CD4-positive, alpha-beta memory T cell (primary cell): ENCODE results near the gene PROZ. TPM values are rescaled to one million over a fixed set of nuclear protein-coding genes. Genes with fewer than 3 reads are reported as not detected.

ENCODE experiments used
- CTCF ChIA-PET: fragments of 350-600 bp; sonication (Branson Sonifier 250); formaldehyde crosslinking; loops from one replicate; lab custom pipeline; 2021; ENCODE audit warnings: inconsistent platforms; ENCODE audit not compliant: partially characterized antibody; lab: Charles Lee
- POLR2A ChIA-PET: fragments of 350-600 bp; sonication (Branson Sonifier 250); formaldehyde crosslinking; loops from one replicate; lab custom pipeline; 2021; ENCODE audit not compliant: partially characterized antibody; lab: Charles Lee
- DNase-seq, 5 donors: peaks; one replicate each; pipeline versions ENCODE4 v3.0.0 to v3.0.0-alpha.2; 2020 to 2022; ENCODE audit warnings: mixed read lengths in 1 of 5
- H3K27ac ChIP-seq: one replicate; pipeline ENCODE4 v1.7.0; 2013; ENCODE audit warnings: low read depth, low read length
- H3K27me3 ChIP-seq: 2 replicates; pipeline ENCODE4 v1.7.0; 2013; ENCODE audit warnings: mild to moderate bottlenecking, low read length, moderate library complexity; ENCODE audit not compliant: insufficient read depth
- H3K36me3 ChIP-seq: 2 replicates; pipeline ENCODE4 v1.7.0; 2013; ENCODE audit warnings: mild to moderate bottlenecking, low read length, moderate library complexity; ENCODE audit not compliant: insufficient read depth
- H3K4me1 ChIP-seq: 2 replicates; pipeline ENCODE4 v1.7.0; 2013; ENCODE audit warnings: mild to moderate bottlenecking, low read length, moderate library complexity; ENCODE audit not compliant: insufficient read depth
- H3K4me3 ChIP-seq, 2 donors: one replicate each; pipeline ENCODE4 v1.7.0; 2013; ENCODE audit warnings: low read length in 2 of 2, mild to moderate bottlenecking in 1 of 2
- H3K9me3 ChIP-seq, 2 donors: one replicate each; pipeline ENCODE4 v1.7.0; 2013; ENCODE audit warnings: low read length in 2 of 2, control low read depth in 1 of 2; ENCODE audit not compliant: control insufficient read depth in 1 of 2
- H3K27ac Mint-ChIP-seq, 7 donors: one replicate each; pipeline ENCODE4 v1.8.0; 2020 to 2021; ENCODE audit warnings: mixed read lengths in 7 of 7, mild to moderate bottlenecking in 6 of 7, inconsistent platforms in 3 of 7, moderate library complexity in 3 of 7
- H3K27me3 Mint-ChIP-seq, 2 donors: one replicate each; pipeline ENCODE4 v1.8.0; 2020 to 2021; ENCODE audit warnings: mixed read lengths in 2 of 2
- H3K36me3 Mint-ChIP-seq, 2 donors: one replicate each; pipeline ENCODE4 v1.8.0; 2020 to 2021; ENCODE audit warnings: mixed read lengths in 2 of 2, inconsistent platforms in 1 of 2, mild to moderate bottlenecking in 1 of 2
- H3K4me1 Mint-ChIP-seq, 4 donors: one replicate each; pipeline ENCODE4 v1.8.0; 2020 to 2021; ENCODE audit warnings: mixed read lengths in 4 of 4, mild to moderate bottlenecking in 1 of 4
- H3K4me3 Mint-ChIP-seq, 8 donors: one replicate each; pipeline ENCODE4 v1.8.0; 2020 to 2021; ENCODE audit warnings: mixed read lengths in 8 of 8, mild to moderate bottlenecking in 7 of 8, moderate library complexity in 6 of 8, inconsistent platforms in 3 of 8
- H3K9me3 Mint-ChIP-seq, 8 donors: one replicate each; pipeline ENCODE4 v1.8.0; 2020 to 2021; ENCODE audit warnings: mixed read lengths in 8 of 8, mild to moderate bottlenecking in 5 of 8, inconsistent platforms in 3 of 8, moderate library complexity in 1 of 8
- intact Hi-C: fragments of 100-400 bp; cut with micrococcal nuclease; formaldehyde crosslinking; loops from one replicate; pipeline ENCODE4 v1.15.1; 2023
- polyA plus RNA-seq, 2 donors: library from polyadenylated mRNA; unstranded; fragments of 300-500 nt; fragmentation: Illumina TruSeq; gene quantifications; one replicate each; pipeline ENCODE4 v1.2.3, GENCODE V29; 2021
- total RNA-seq, 2 experiments: library from RNA; stranded (reverse); gene quantifications; one replicate each; pipeline ENCODE4 v1.2.3, GENCODE V29; 2021

The PROZ gene
- total and polyA plus RNA-seq, 4 experiments from 2014 or later: 0.32 TPM; not detected in 3

DNA sequence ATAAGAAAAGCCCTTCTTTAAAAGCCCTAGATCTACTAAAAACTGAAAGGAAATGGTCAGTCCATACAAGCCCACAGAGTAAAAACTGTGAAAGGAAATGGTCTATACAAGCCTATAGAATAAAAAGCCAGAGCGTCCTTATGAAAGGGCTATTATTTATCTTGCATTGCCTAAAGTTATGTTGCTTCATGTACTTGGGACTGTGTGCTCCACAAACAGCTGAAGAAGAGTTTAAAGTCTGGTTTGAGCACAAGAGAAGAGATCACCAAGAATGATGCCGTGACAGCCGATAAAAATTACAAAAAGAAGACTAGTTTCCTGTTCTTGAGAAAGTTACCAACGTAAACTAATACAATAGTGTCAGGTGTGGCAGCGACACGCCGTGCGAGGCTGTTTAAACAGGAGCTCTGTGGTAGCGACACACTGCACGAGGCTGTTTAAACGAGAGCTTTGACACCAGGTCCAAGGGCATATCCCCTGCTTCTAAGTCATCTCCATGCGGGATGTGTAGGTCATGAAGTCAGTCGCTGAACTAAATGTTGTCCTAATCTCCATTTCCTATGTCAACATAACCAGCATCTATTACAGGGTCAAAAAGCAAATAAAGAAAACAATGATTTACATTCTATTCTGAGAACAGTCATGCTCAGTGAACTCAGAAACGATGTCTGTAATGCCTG, 25.1 kb downstream of the PROZ start:
- peak in 1 of 5 donors; percentile 19 for DNase-seq
- H3K27me3 Mint-ChIP-seq: no peaks in the 10 kb centered on the region
- Histone ChIP-seq H3K36me3 (peaks cover 60% of the 10 kb centered on the region), H3K27ac (no peak overlapping the region), H3K27me3 (no peaks in the 10 kb centered on the region), H3K4me1 (peaks cover 71% of the 10 kb centered on the region), H3K4me3 (no peak overlapping the region), H3K9me3 (no peaks in the 10 kb centered on the region)
- peaks cover 55 to 69% of the 10 kb centered on the region in 2 donors for H3K36me3 Mint-ChIP-seq
- ChIA-PET CTCF (interaction anchor here (2.5 kb wide), 1 partner anchor 26 kb away, joined by 8 read pairs; the partner anchor contains the start of genes CUL4A and PCID2), POLR2A (interaction anchor here (0.9 to 7.4 kb wide), 2 partner anchors 20 to 25 kb away, joined by 3 to 66 read pairs; partner anchors contain the start of genes CUL4A and PCID2)
- H3K4me3 Mint-ChIP-seq: peak overlapping the region in 7 of 8 donors; percentile 6 to 71 (median 62)
- H3K27ac Mint-ChIP-seq: peak overlapping the region; percentile 67 to 92 (median 84)
- H3K9me3 Mint-ChIP-seq: peaks cover 0 to 5% (median 0%) of the 10 kb centered on the region in 8 donors
- peaks cover 36 to 87% (median 56%) of the 10 kb centered on the region in 4 donors for H3K4me1 Mint-ChIP-seq
- intact Hi-C loops: loop anchor here (2.0 kb wide), 2 partner anchors 25 to 31 kb away; partner anchors contain the start of genes CUL4A and PCID2

- H3K27ac ChIP-seq: peak overlapping the region; percentile 2
- H3K4me1 ChIP-seq: peaks cover 59% of the 10 kb centered on the region
- POLR2A ChIA-PET: interaction anchor here (1.0 to 7.4 kb wide), 5 partner anchors 9 to 31 kb away, joined by 4 to 66 read pairs (median 8); partner anchors contain the start of genes CUL4A and PCID2
- Mint-ChIP-seq H3K27me3 (no peaks in the 10 kb centered on the region), H3K36me3 (peaks cover 53 to 70% of the 10 kb centered on the region in 2 donors), H3K4me1 (peaks cover 35 to 78% (median 52%) of the 10 kb centered on the region in 4 donors), H3K4me3 (peak overlapping the region; percentile 45 to 92 (median 86)), H3K9me3 (peaks cover 0 to 1% (median 0%) of the 10 kb centered on the region in 8 donors), H3K27ac (peak overlapping the region; percentile 88 to 98 (median 93))
- peaks cover 52% of the 10 kb centered on the region for H3K36me3 ChIP-seq
- no peaks in the 10 kb centered on the region for H3K9me3 ChIP-seq
- H3K27me3 ChIP-seq: no peaks in the 10 kb centered on the region
- intact Hi-C loops: loop anchor here (2.0 kb wide), 2 partner anchors 24 to 32 kb away; partner anchors contain the start of genes CUL4A and PCID2
- H3K4me3 ChIP-seq: no peak overlapping the region
- peak in 4 of 5 donors; percentile 46 to 54 (median 49) for DNase-seq
- CTCF ChIA-PET: interaction anchor here (1.1 to 2.5 kb wide), 2 partner anchors 8 to 24 kb away, joined by 3 to 8 read pairs; partner anchors contain the start of genes CUL4A and PCID2
These were observed 26.4 kb downstream of the PROZ start for GRCh38 chr13:113184568-113185440.

GRCh38 chr13:113186061-113186900, 27.8 kb downstream of the PROZ start:
- no peaks in the 10 kb centered on the region for H3K9me3 ChIP-seq
- no peaks in the 10 kb centered on the region for H3K27me3 Mint-ChIP-seq
- DNase-seq: peak in 2 of 5 donors; percentile 18 to 57
- H3K9me3 Mint-ChIP-seq: no peaks in the 10 kb centered on the region
- POLR2A ChIA-PET: interaction anchor here (1.4 to 7.4 kb wide), 3 partner anchors 10 to 33 kb away, joined by 5 to 66 read pairs (median 10); partner anchors contain the start of genes CUL4A and PCID2
- intact Hi-C loops: no loop called here
- peak overlapping the region; percentile 73 to 98 (median 88) for H3K27ac Mint-ChIP-seq
- H3K4me3 Mint-ChIP-seq: peak overlapping the region; percentile 68 to 81 (median 76)
- H3K36me3 ChIP-seq: peaks cover 47% of the 10 kb centered on the region
- no peaks in the 10 kb centered on the region for H3K27me3 ChIP-seq
- CTCF ChIA-PET: interaction anchor here (1.1 to 2.5 kb wide), 2 partner anchors 10 to 23 kb away, joined by 3 to 8 read pairs; partner anchors contain the start of genes CUL4A and PCID2
- peaks cover 49% of the 10 kb centered on the region for H3K4me1 ChIP-seq
- peaks cover 50 to 66% of the 10 kb centered on the region in 2 donors for H3K36me3 Mint-ChIP-seq
- no peak overlapping the region for H3K4me3 ChIP-seq
- H3K27ac ChIP-seq: peak overlapping the region; percentile 41
- H3K4me1 Mint-ChIP-seq: peaks cover 32 to 63% (median 40%) of the 10 kb centered on the region in 4 donors

GRCh38 chr13:113187263-113187669, 28.8 kb downstream of the PROZ start:
- peaks cover 42% of the 10 kb centered on the region for H3K36me3 ChIP-seq
- peaks cover 29 to 54% (median 39%) of the 10 kb centered on the region in 4 donors for H3K4me1 Mint-ChIP-seq

GRCh38 chr13:113187883-113188665, 29.6 kb downstream of the PROZ start:
- intact Hi-C loops: no loop called here
- CTCF ChIA-PET: interaction anchor here (1.1 kb wide), 1 partner anchor 12 kb away, joined by 3 read pairs; no protein-coding TSS in a partner anchor

More at GRCh38 chr13:113187263-113187669, 28.8 kb downstream of the PROZ start:
- intact Hi-C loops: no loop called here
- Mint-ChIP-seq H3K36me3 (peaks cover 44 to 62% of the 10 kb centered on the region in 2 donors), H3K27ac (peak overlapping the region in 6 of 7 donors; percentile 46 to 91 (median 86)), H3K27me3 (no peaks in the 10 kb centered on the region), H3K4me3 (peak overlapping the region in 7 of 8 donors; percentile 52 to 83 (median 59)), H3K9me3 (no peaks in the 10 kb centered on the region)
- Histone ChIP-seq H3K4me1 (peaks cover 43% of the 10 kb centered on the region), H3K27ac (peak overlapping the region; percentile 16), H3K4me3 (no peak overlapping the region), H3K9me3 (no peaks in the 10 kb centered on the region), H3K27me3 (no peaks in the 10 kb centered on the region)
- ChIA-PET CTCF (interaction anchor here (1.1 kb wide), 1 partner anchor 11 kb away, joined by 3 read pairs; no protein-coding TSS in a partner anchor), POLR2A (interaction anchor here (7.4 kb wide), 1 partner anchor 21 kb away, joined by 66 read pairs; the partner anchor contains the start of genes CUL4A and PCID2)
- DNase-seq: peak in 1 of 5 donors; percentile 63

More at GRCh38 chr13:113187883-113188665, 29.6 kb downstream of the PROZ start:
- POLR2A ChIA-PET: interaction anchor here (7.4 kb wide), 1 partner anchor 20 kb away, joined by 66 read pairs; the partner anchor contains the start of genes CUL4A and PCID2
- peaks cover 50% of the 10 kb centered on the region for H3K36me3 ChIP-seq
- no peak for DNase-seq
- H3K4me3 ChIP-seq: no peak overlapping the region
- H3K27me3 ChIP-seq: no peaks in the 10 kb centered on the region
- H3K9me3 ChIP-seq: no peaks in the 10 kb centered on the region
- H3K4me1 ChIP-seq: peaks cover 42% of the 10 kb centered on the region
- Mint-ChIP-seq H3K36me3 (peaks cover 47 to 68% of the 10 kb centered on the region in 2 donors), H3K4me3 (no peak overlapping the region), H3K9me3 (no peaks in the 10 kb centered on the region), H3K27me3 (no peaks in the 10 kb centered on the region), H3K4me1 (peaks cover 29 to 51% (median 37%) of the 10 kb centered on the region in 4 donors), H3K27ac (peak overlapping the region in 3 of 7 donors; percentile 12 to 91 (median 88))
- H3K27ac ChIP-seq: no peak overlapping the region
